Erythroblast (primary cell): Measurements from ENCODE around the gene SLC35F3.

Experiments
- GATA1 ChIP-seq: IDR thresholded peaks from 2 replicates; pipeline ENCODE4 v1.6.1; 2011; ENCODE audit warnings: low read depth, mild to moderate bottlenecking, control low read depth, low read length, moderate library complexity
- POLR2A ChIP-seq: IDR thresholded peaks from 2 replicates; pipeline ENCODE4 v1.6.1; 2011; ENCODE audit warnings: mild to moderate bottlenecking, low read length

DNA sequence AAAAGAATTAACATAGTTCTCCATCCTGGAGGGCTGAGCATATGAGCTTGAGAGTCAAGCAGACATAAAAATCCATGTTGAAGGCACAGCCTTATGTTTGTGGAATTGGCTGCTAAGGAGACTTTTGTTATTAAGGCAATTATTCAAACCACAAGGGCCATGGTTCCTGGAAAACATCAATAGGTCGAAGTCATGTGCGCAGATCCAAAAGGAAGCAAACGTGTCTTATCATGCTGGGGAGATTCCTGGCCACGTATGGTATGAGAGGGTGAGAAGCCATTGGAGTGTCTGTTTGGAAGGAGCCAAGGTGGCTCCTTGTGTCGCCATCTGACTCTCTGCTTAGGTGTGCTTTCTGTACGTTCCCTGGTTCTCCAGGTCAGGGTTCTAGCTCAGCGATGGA, 406.9 kb downstream of the SLC35F3 start:
- TF ChIP-seq POLR2A = no peak
- TF ChIP-seq GATA1 = no peak
